Measurements from ENCODE around the gene NANS.
"Not testable (repeated sequence)": the region's sequence is repeated elsewhere in the genome, so short reads cannot be mapped to it uniquely, and the experiment has no call there.

The NANS gene

GRCh38 chr9:98109052-98109451 lies 52.5 kb downstream of the NANS start:
- Histone ChIP-seq H3K27me3 (no peaks in the 10 kb centered on the region), H3K9me3 (no peaks in the 10 kb centered on the region), H3K27ac (peak overlapping the region; percentile 82), H3K4me1 (ENCODE audit: control insufficient read depth in 1 of 2, insufficient read depth in 1 of 2, low read depth in 1 of 2, low read length in 1 of 2) (peaks cover 37 to 57% of the 10 kb centered on the region in 2 experiments), H3K36me3 (no peaks in the 10 kb centered on the region), H3K4me3 (ENCODE audit: low read depth in 1 of 2, low read length in 1 of 2) (no peak overlapping the region)
- TF ChIP-seq CTCF (IDR thresholded peaks at IDR 0.05) = no peak

- H3K4me1 ChIP-seq (ENCODE audit: control insufficient read depth in 1 of 2, insufficient read depth in 1 of 2, low read depth in 1 of 2, low read length in 1 of 2) = peaks cover 49 to 57% of the 10 kb centered on the region in 2 experiments
- H3K9me3 ChIP-seq = not testable (repeated sequence)
Observed at GRCh38 chr9:98117097-98117496, 60.6 kb downstream of the NANS start.

GRCh38 chr9:98117984-98118639 lies 61.6 kb downstream of the NANS start:
- Histone ChIP-seq H3K27ac (peak overlapping the region; percentile 96), H3K36me3 (peaks cover 4% of the 10 kb centered on the region), H3K4me1 (ENCODE audit: control insufficient read depth in 1 of 2, insufficient read depth in 1 of 2, low read depth in 1 of 2, low read length in 1 of 2) (peaks cover 45 to 56% of the 10 kb centered on the region in 2 experiments), H3K4me3 (ENCODE audit: low read depth in 1 of 2, low read length in 1 of 2) (peak overlapping the region; percentile 76 to 98), H3K27me3 (no peaks in the 10 kb centered on the region), H3K9me3 (no peaks in the 10 kb centered on the region)
- TF ChIP-seq CTCF (IDR thresholded peaks at IDR 0.05) = no peak

More at GRCh38 chr9:98117097-98117496, 60.6 kb downstream of the NANS start:
- H3K27ac ChIP-seq = peak overlapping the region; percentile 96
- not testable (repeated sequence) for H3K4me3 ChIP-seq (ENCODE audit: low read depth in 1 of 2, low read length in 1 of 2); H3K27me3 ChIP-seq; H3K36me3 ChIP-seq

GRCh38 chr9:98118640-98119601 lies 62.4 kb downstream of the NANS start, which contains the start of gene TRIM14:
TRIM14 (minus strand) TSS chr9:98119222; CDS start chr9:98119188, 34 bp downstream.
- peaks cover 5% of the 10 kb centered on the region for H3K36me3 ChIP-seq
- peaks cover 45 to 49% of the 10 kb centered on the region in 2 experiments for H3K4me1 ChIP-seq (ENCODE audit: control insufficient read depth in 1 of 2, insufficient read depth in 1 of 2, low read depth in 1 of 2, low read length in 1 of 2)
- H3K9me3 ChIP-seq = no peaks in the 10 kb centered on the region
- peak within 1 kb of the TSS; percentile 76 to 98 for H3K4me3 ChIP-seq (ENCODE audit: low read depth in 1 of 2, low read length in 1 of 2)
- no peaks in the 10 kb centered on the region for H3K27me3 ChIP-seq
- H3K27ac ChIP-seq = peak within 1 kb of the TSS; percentile 96
- TF ChIP-seq CTCF (IDR thresholded peaks at IDR 0.05) = peak; percentile 33

- no peaks in the 10 kb centered on the region for H3K27me3 ChIP-seq
- peaks cover 20% of the 10 kb centered on the region for H3K36me3 ChIP-seq
- TF ChIP-seq CTCF (IDR thresholded peaks at IDR 0.05) = no peak
- H3K4me3 ChIP-seq (ENCODE audit: low read depth in 1 of 2, low read length in 1 of 2) = peak overlapping the region; percentile 76 to 98
- peak overlapping the region; percentile 96 for H3K27ac ChIP-seq
- H3K9me3 ChIP-seq = no peaks in the 10 kb centered on the region
- peaks cover 45 to 49% of the 10 kb centered on the region in 2 experiments for H3K4me1 ChIP-seq (ENCODE audit: control insufficient read depth in 1 of 2, insufficient read depth in 1 of 2, low read depth in 1 of 2, low read length in 1 of 2)
Observed at GRCh38 chr9:98120476-98120875, 63.9 kb downstream of the NANS start.

All from neutrophil (primary cell).